GM18951 (cell line): ENCODE measurements around the gene OSER1.
"Not testable (repeated sequence)": the region's sequence is repeated elsewhere in the genome, so short reads cannot be mapped to it uniquely, and the experiment has no call there.

ENCODE experiments used
- POLR2A ChIP-seq: IDR thresholded peaks from 4 replicates; pipeline ENCODE4 v1.6.1; 2011; ENCODE audit warnings: mild to moderate bottlenecking; ENCODE audit not compliant: insufficient read length, insufficient read depth; ENCODE audit errors: extremely low read depth
- in situ Hi-C: fragments of 300-500 bp; cut with MboI; formaldehyde crosslinking; loops from one replicate; pipeline ENCODE4 v1.12.0; 2022; ENCODE audit warnings: low sequenced_read_pairs, mixed read lengths, inconsistent platforms; ENCODE audit not compliant: unreplicated experiment

OSER1 gene

GRCh38 chr20:44203161-44203560 lies 7.4 kb downstream of the OSER1 start:
- in situ Hi-C loops, result no loop called here
- TF ChIP-seq POLR2A, result no peak

GRCh38 chr20:44200983-44201382 lies 9.6 kb downstream of the OSER1 start:
- in situ Hi-C loops, result no loop called here
- TF ChIP-seq POLR2A, result no peak

DNA sequence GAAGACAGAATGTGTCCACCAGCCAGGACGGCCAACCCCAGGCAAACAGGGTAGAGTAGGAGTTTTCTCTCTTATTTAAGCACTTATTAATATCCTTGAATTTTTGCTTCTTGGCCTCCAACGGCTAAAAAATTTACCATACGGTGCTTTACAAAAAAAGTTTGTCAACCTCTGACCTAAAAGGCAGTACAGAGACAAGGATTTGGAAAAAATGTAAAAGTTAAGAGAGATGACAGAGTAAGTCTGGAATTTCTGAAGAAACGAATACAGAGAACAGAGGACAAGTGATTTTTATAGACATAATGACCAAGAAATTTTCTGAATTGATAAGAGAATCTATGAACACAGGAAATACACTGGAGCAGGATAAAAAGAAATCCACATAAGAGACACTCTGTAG lies 10.2 kb downstream of the OSER1 start:
- no peak for TF ChIP-seq POLR2A
- in situ Hi-C loops, result no loop called here

- no peak for TF ChIP-seq POLR2A
- in situ Hi-C loops, result no loop called here
Measured at GRCh38 chr20:44199877-44200276, 10.7 kb downstream of the OSER1 start.

GRCh38 chr20:44198872-44199271 lies 11.7 kb downstream of the OSER1 start:
- no peak for TF ChIP-seq POLR2A
- in situ Hi-C loops, result no loop called here

DNA sequence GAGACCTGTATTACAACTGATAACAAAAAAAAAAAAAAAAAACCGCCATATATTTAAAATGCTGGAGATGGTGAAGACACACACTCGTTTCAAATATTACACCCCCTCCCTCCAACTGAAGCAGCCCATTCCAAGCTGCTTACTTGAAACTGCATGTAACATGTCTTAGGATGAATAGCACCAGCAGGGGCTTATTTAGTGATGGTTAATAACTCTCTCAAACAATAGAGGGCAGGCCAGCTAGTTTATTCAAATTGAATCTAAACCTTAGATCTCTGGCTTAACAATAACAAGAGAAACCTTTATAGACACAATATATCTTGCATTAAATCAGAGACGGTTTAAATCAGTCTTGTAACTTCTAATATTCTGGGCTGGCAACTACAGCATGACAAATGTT lies 14.3 kb downstream of the OSER1 start:
- TF ChIP-seq POLR2A, result no peak
- in situ Hi-C loops, result no loop called here

DNA sequence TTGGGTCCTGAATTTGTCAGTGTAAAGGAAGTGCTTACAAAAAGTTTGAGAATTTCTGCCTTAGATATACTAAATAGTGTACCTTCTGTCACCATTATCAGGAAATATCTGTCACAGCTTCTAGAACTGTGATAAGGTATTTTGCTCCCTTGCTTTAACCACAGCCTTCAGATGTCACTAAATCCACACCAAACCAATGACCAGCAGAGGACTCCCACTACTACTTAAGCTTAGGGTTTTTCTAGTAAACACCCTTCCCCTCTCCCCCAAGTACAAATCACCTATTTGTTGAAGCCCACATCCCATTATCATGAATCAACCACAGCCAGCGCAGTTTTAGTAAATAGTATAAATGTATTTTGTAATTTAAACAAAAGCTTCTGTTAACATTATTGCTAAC lies 15.0 kb downstream of the OSER1 start:
- in situ Hi-C loops, result no loop called here
- TF ChIP-seq POLR2A, result no peak

DNA sequence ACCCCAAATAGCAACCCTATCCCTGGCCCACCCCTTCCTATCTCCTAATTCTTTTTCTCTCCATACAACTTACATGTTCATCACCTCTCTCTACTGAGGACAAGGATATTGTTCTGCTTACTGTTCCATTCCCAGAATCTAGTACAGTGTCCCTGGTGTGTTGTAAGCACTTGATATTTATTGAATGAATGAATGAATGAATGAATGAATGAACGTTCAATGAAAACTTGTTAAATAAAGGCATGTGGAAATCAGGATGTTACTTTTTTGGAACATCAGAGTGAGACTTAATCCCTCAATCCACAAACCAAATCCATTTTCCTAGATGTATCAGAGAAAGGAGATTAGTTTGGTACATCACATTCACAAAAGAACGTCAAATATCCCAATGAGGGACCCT lies 16.8 kb downstream of the OSER1 start:
- TF ChIP-seq POLR2A, result no peak
- in situ Hi-C loops, result no loop called here

DNA sequence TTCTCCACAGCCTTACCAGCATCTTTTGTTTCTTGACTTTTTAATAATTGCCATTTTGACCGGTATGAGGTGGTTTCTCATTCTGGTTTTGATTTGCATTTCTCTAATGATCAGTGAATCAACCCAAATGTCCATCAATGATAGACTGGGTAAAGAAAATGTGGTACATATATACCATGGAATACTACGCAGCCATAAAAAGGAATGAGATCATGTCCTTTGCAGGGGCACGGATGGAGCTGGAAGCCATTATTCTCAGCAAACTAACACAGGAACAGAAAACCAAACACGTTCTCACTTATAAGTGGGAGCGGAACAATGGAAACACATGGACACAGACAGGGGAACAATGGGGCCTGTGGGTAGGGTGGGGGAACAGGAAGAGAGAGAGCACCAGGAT lies 18.9 kb downstream of the OSER1 start:
- in situ Hi-C loops, result not testable (repeated sequence)

DNA sequence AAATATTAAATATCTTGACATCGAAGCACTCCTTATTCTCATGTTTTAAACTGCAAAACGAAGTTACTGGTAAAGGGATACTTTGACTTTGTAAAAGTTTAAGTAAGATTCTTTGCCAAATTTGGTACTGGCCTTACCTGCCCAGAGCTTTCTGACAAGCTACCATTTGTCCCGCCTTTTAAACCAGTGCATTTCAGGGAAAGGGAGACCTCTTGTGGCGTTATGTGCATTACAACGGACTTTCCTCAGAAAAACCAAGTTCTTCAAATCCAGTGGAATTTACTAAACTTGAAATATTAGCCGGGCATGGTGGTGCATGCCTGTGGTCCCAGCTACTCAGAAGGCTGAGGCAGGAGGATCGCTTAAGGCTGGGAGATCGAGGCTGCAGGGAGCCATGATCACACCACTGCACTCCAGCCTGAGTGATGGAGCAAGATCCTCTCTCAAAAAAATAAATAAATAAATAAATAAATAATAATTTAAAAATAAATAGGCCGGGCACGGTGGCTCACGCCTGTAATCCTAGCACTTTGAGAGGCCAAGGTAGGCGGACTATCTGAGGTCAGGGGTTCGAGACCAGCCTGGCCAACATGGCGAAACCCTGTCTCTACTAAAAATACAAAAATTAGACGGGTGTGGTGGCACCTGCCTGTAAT lies 20.2 kb downstream of the OSER1 start:
- in situ Hi-C loops, result not testable (repeated sequence)

- in situ Hi-C loops, result loop anchor here (5.0 kb wide), 1 partner anchor 76 kb away; no protein-coding TSS in a partner anchor
- no peak for TF ChIP-seq POLR2A
Measured at GRCh38 chr20:44188752-44189151, 21.8 kb downstream of the OSER1 start.

- no peak for TF ChIP-seq POLR2A
- in situ Hi-C loops, result loop anchor here (5.0 kb wide), 1 partner anchor 76 kb away; no protein-coding TSS in a partner anchor
Measured at GRCh38 chr20:44187772-44188709, 22.5 kb downstream of the OSER1 start.

- in situ Hi-C loops, result loop anchor here (5.0 kb wide), 1 partner anchor 75 kb away; no protein-coding TSS in a partner anchor
- no peak for TF ChIP-seq POLR2A
Measured at GRCh38 chr20:44187054-44187771, 23.4 kb downstream of the OSER1 start, which contains the start of gene JPH2. TSS of gene JPH2 (minus strand) at chr20:44187188. CDS start at chr20:44186705, 483 bp downstream.
